ENCODE data around the gene TMEM81. TPM values are rescaled to one million over a fixed set of nuclear protein-coding genes. Genes with fewer than 3 reads are reported as not detected.

Gene TMEM81
- total RNA-seq, 1 donor from 2014 or later = 3.3 TPM

DNA sequence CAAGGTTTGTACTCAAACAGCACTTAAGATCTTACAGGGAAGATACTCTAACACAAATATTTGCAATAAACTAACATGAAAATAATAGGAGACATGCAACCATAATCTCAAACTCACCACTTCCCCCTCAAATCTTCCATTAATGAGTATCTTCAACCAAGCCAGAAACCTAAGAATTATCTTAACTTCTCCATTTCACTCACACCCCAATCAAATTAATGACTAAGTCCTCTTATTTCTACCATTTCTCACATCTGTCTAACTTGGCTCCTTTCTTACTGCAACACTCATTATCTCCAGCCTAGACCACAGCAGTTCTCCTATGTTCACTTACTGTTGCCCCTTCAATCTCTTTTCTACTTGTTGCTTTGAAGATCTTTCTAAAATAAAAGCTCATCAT lies 27.1 kb upstream of the TMEM81 start:
- no peaks in the 10 kb centered on the region for H3K27me3 ChIP-seq
- Mint-ChIP-seq H3K4me3 (no peak overlapping the region), H3K27me3 (ENCODE audit: insufficient read depth, low read depth) (peaks cover 2% of the 10 kb centered on the region), H3K27ac (no peak overlapping the region), H3K36me3 (peaks cover 10% of the 10 kb centered on the region), H3K9me3 (no peaks in the 10 kb centered on the region), H3K4me1 (no peaks in the 10 kb centered on the region)
- TF ChIP-seq EZH2 (IDR thresholded peaks at IDR 0.05) (no peak), EZH2phosphoT487 (IDR thresholded peaks at IDR 0.05) (no peak)
- TF ChIP-seq, protein P1, sequence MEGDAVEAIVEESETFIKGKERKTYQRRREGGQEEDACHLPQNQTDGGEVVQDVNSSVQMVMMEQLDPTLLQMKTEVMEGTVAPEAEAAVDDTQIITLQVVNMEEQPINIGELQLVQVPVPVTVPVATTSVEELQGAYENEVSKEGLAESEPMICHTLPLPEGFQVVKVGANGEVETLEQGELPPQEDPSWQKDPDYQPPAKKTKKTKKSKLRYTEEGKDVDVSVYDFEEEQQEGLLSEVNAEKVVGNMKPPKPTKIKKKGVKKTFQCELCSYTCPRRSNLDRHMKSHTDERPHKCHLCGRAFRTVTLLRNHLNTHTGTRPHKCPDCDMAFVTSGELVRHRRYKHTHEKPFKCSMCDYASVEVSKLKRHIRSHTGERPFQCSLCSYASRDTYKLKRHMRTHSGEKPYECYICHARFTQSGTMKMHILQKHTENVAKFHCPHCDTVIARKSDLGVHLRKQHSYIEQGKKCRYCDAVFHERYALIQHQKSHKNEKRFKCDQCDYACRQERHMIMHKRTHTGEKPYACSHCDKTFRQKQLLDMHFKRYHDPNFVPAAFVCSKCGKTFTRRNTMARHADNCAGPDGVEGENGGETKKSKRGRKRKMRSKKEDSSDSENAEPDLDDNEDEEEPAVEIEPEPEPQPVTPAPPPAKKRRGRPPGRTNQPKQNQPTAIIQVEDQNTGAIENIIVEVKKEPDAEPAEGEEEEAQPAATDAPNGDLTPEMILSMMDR (IDR thresholded peaks at IDR 0.05) = no peak
- no peak overlapping the region for H3K9ac ChIP-seq
- no peak overlapping the region for H3K4me3 ChIP-seq
- H3K79me2 ChIP-seq (ENCODE audit: low read depth) = peaks cover 16% of the 10 kb centered on the region
- no peaks in the 10 kb centered on the region for H3K9me3 ChIP-seq (ENCODE audit: low read depth)
- H3F3A ChIP-seq (ENCODE audit: low read depth) = no peaks in the 10 kb centered on the region
- no peak overlapping the region for H3K27ac ChIP-seq
- H4K20me1 ChIP-seq (ENCODE audit: low read depth) = peaks cover 3% of the 10 kb centered on the region
- no peak overlapping the region for H3K4me2 ChIP-seq
- H3K36me3 ChIP-seq = peaks cover 13% of the 10 kb centered on the region
- no peaks in the 10 kb centered on the region for H3K4me1 ChIP-seq
- no peak overlapping the region for H2AFZ ChIP-seq (replicated peaks)
- DNase-seq (ENCODE audit: low spot score) = no peak

DNA sequence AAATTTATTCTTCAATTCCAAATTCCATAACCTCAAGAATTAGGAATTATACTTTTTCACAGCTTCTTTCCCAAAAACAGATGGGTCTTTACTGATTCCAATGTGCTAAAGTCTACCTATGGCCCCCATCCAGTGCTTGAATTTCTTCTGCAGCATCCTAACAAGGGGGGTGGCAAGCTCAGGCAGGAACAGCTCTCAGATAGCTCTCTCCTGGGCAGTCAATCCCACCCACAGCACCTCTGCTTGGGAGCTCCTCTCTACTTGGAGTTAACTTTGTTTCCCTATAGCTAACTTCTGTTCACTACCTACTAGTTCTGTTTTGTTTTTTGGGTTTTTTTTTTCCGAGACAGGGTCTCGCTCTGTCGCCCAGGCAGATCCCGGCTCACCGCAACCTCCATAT lies 25.5 kb upstream of the TMEM81 start:
- no peaks in the 10 kb centered on the region for H3K9me3 ChIP-seq (ENCODE audit: low read depth)
- H3K4me2 ChIP-seq = no peak overlapping the region
- Mint-ChIP-seq H3K27ac (no peak overlapping the region), H3K4me3 (no peak overlapping the region), H3K4me1 (no peaks in the 10 kb centered on the region), H3K9me3 (no peaks in the 10 kb centered on the region), H3K27me3 (ENCODE audit: insufficient read depth, low read depth) (peaks cover 2% of the 10 kb centered on the region), H3K36me3 (peaks cover 20% of the 10 kb centered on the region)
- peaks cover 2% of the 10 kb centered on the region for H3K79me2 ChIP-seq (ENCODE audit: low read depth)
- H3F3A ChIP-seq (ENCODE audit: low read depth) = no peaks in the 10 kb centered on the region
- H3K27ac ChIP-seq = no peak overlapping the region
- TF ChIP-seq EZH2 (IDR thresholded peaks at IDR 0.05) (no peak), EZH2phosphoT487 (IDR thresholded peaks at IDR 0.05) (no peak)
- TF ChIP-seq, protein P1 (IDR thresholded peaks at IDR 0.05) = no peak
- no peak for DNase-seq (ENCODE audit: low spot score)
- no peaks in the 10 kb centered on the region for H3K27me3 ChIP-seq
- no peaks in the 10 kb centered on the region for H4K20me1 ChIP-seq (ENCODE audit: low read depth)
- no peak overlapping the region for H3K4me3 ChIP-seq
- H2AFZ ChIP-seq (replicated peaks) = no peak overlapping the region
- H3K4me1 ChIP-seq = no peaks in the 10 kb centered on the region
- no peak overlapping the region for H3K9ac ChIP-seq
- peaks cover 10% of the 10 kb centered on the region for H3K36me3 ChIP-seq

DNA sequence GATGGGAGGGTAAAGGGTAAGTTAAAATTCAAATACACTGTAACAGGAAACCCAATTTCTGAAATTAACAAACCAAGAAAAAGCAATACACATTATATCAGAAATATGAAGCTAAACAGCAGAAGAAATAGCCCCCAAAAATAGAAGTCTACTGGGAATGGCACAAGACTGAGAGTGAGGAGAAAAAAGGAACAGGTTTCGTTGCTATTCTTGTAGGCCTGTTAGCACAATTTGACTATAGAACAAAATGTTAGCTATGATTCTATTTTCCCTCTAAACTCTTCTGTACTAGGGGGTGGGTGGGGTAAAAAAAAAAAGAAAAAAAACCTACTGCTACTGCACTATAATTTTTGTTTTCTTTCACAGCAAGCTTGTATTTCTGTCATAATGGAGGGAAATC lies 25.0 kb upstream of the TMEM81 start:
- no peak overlapping the region for H3K4me2 ChIP-seq
- H3K27ac ChIP-seq = no peak overlapping the region
- Mint-ChIP-seq H3K27me3 (ENCODE audit: insufficient read depth, low read depth) (peaks cover 2% of the 10 kb centered on the region), H3K4me3 (no peak overlapping the region), H3K9me3 (no peaks in the 10 kb centered on the region), H3K27ac (no peak overlapping the region), H3K36me3 (peaks cover 22% of the 10 kb centered on the region), H3K4me1 (no peaks in the 10 kb centered on the region)
- H4K20me1 ChIP-seq (ENCODE audit: low read depth) = no peaks in the 10 kb centered on the region
- H3K79me2 ChIP-seq (ENCODE audit: low read depth) = no peaks in the 10 kb centered on the region
- no peak overlapping the region for H2AFZ ChIP-seq (replicated peaks)
- no peaks in the 10 kb centered on the region for H3K27me3 ChIP-seq
- TF ChIP-seq EZH2 (IDR thresholded peaks at IDR 0.05) (no peak), EZH2phosphoT487 (IDR thresholded peaks at IDR 0.05) (no peak)
- TF ChIP-seq, protein P1 (IDR thresholded peaks at IDR 0.05) = no peak
- no peak overlapping the region for H3K4me3 ChIP-seq
- no peak overlapping the region for H3K9ac ChIP-seq
- no peaks in the 10 kb centered on the region for H3K9me3 ChIP-seq (ENCODE audit: low read depth)
- peaks cover 5% of the 10 kb centered on the region for H3K36me3 ChIP-seq
- no peaks in the 10 kb centered on the region for H3K4me1 ChIP-seq
- DNase-seq (ENCODE audit: low spot score) = no peak
- no peaks in the 10 kb centered on the region for H3F3A ChIP-seq (ENCODE audit: low read depth)

Data from neural progenitor cell (in vitro differentiated cells).